NK-92 (cell line): ENCODE measurements around the gene GARIN5A.

Source experiments
- DNase-seq: peaks from one replicate; lab custom pipeline; 2025; ENCODE audit not compliant: unreplicated experiment; lab: John Stamatoyannopoulos, UW

GARIN5A gene

DNA sequence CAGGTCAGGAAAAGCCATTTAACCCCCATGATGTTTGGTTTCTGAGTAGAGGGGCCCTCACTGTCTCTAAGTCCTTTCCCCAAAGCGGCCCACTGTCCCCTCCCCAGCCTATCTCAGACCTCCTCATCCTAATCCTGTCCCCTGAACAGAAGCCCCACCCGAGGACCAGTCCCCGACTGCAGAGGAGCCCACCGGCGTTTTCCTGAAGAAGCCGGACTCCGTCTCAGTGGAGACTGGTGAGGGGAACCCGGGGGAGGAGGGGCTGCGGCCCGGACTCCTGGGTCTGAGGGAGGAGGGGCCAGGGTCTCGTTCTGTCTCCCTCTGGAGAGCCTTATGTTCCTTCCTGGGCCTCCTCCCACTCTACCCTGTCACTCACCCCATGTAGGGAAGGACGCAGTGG is 41.0 kb downstream of the GARIN5A start:
- no peak for DNase-seq

DNA sequence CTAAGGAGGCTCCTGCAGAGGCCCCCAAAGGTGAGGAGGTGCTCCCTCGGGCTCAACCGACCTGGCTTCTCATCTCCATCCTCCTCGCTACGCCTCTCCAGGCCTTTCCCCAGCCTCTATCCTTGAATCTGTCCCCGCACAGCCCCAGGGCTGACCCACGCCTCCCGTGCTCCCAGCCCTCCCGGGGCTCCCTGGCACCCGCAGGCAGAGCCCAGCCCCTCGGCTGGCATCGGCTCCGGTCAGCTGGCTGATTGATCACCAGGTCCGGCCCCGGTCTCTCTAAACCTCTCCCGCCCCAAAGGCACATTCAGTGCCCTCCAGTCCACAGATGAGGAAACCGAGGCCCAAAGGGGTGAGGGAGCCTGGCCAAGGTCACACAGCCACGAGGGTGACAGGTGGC is 41.4 kb downstream of the GARIN5A start:
- no peak for DNase-seq

DNA sequence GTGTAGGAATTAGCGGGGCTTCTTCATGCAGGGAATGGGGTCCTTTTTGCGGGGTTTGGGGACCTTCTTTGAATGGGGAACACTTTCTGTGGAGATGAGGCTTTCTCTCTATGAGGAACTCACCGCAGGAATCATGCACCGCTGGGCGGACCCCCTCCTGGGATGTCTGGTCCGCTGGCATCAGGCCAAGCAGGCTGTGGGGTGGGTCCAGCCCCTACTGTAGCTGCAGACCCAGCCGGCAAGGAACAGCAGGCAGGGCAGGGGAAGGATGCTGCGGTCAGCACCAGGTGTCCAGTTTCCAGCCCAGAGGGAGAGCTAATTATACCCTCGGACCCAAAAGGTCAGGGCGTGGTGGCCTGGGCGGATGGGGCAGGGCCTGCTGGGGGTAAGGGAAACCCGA is 42.1 kb downstream of the GARIN5A start:
- no peak for DNase-seq

DNA sequence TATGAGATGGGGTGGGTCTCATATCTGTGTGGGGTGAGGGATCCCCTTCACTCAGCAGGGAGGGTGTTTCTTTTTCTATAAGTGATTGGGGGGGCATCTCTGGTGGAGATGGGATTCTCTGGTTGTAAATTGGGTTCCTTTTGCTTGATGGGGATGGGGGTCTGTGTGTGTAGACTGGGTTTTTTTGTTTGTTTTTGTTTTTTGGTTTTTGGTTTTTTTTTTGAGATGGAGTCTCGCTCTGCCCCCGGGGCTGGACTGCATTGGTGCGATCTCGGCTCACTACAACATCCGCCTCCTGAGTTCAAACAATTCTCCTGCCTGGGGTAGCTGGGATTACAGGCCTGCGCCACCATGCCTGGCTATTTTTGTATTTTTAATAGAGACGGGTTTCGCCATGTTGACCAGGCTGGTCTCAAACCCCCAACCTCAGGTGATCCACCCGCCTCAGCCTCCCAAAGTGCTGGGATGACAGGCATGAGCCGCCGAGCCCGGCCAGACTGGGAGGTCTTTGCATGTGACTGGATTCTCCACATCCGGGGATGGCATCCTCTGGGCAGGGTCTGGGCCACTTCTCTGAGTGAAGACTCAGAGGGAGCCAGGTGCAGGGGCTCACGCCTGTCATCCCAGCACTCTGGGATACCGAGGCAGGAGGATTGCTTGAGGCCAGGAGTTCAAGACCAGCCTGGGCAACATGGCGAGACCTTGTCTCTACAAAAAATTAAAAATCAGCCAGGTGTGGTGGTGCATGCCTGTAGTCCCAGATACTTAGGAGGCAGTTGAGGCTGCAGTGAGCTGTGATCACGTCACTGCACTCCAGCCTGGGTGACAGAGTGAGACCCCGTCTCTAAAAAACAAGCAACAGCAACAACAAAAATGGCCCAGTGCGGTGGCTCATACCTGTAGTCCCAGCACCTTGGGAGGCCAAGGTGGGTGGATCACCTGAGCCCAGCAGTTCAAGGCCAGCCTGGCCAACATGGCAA is 43.2 kb downstream of the GARIN5A start:
- no peak for DNase-seq

DNA sequence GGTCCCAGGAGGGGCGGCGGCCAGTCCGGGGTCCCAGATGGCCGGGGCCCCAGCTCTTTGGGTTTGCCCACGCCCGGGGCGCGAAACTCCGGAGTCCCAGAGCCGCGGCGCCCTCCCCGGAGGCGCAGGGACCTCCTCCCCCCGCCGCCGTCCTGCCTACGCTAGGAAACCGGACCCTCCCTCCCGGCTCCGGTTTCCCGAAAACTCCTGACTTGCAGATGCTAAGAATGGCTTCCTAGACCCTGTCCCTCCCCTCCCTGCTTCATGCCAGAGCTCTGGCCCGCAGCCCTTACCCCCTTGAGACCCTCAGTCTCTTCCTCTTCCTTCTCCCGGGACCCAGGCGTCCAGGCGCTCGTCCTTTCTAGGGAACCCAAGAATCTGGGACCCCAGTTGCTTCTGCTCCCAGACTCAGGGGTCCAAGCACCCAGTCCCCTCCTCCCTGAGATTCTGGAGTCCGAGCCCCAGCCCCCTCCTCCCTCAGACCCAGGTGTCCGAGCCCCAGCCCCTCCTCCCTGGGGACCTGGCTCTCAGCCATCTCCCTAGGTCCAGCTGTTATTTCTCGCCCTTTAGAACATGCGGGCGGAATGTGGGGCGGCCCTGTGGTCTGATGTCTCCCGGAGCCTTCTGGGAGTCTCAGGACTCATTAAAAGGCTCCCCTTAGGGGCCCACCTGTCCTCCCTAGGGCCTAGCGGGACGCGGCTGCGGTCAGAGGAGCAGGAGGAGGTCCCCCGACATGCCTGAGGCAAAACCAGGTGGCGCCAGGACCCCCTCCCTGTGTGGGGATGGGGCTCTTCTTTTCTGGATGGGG is 44.2 kb downstream of the GARIN5A start, which contains the start of gene MYBPC2:
Gene MYBPC2 (plus strand): TSS at position 672 of the 808 bp plus-strand sequence. CDS start 62 bp downstream, at position 734.
- DNase-seq: no peak

DNA sequence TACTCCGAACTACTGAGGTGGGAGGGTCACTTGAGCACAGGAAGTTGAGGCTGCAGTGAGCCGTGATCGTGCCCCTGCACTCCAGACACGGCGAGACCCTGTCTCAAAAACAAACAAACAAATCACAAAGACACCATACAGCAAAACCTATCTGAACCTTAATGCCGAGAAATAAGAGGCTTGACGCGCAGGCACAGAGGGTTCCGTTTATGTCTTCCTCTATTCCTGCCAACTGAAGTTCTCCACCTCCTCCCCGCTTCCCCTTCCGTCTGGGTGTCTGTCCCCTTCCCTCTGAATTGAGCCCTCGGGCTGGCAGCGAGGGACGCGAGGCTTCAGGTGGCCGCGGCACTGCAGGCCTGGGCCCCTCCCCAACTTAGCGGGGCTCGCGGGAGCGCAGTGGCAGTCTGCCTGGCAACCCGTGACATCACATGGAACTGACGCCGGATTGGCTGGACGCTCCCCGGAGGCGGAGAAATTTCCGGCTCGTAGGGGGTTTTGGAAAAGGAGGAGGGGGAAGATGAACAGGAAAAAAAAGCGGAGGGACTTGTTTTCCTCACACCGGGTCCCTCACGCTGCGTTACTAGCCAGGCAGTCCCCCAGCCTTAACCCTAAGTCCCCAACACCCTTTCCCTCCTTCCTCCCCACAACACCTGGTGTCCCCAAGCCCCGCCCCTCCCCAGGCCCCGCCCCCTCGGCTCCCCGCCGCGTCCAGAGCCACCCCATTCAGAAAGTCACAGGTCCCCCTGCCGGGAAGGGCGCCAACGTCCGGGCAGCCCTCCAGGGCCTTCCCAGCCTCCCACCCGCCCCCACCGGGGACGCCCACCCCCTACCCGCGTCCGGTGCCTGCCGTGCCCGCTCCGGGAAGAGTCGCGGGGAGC is 45.1 kb downstream of the GARIN5A start:
- DNase-seq: no peak

DNA sequence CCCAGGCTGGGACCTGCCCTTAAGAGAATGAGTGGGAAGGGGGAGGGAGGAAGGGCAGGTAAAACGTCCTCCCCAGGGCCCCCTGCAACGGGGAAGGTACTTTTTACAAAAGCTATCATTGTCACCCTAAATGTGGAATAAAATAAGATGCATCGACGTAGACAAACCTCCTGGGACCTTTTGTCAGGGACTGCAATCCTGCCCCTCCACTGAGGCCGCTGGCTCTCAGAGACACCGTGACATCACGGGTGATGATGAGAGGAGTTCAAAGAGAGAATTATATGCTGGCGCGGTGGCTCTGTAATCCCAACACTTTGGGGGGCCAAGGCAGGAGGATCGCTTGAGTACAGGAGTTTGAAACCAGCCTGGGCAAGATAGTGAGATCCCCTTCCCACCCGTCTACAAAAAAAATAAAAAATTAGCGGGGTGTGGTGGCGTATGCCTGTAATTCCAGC is 45.7 kb downstream of the GARIN5A start:
- no peak for DNase-seq

DNA sequence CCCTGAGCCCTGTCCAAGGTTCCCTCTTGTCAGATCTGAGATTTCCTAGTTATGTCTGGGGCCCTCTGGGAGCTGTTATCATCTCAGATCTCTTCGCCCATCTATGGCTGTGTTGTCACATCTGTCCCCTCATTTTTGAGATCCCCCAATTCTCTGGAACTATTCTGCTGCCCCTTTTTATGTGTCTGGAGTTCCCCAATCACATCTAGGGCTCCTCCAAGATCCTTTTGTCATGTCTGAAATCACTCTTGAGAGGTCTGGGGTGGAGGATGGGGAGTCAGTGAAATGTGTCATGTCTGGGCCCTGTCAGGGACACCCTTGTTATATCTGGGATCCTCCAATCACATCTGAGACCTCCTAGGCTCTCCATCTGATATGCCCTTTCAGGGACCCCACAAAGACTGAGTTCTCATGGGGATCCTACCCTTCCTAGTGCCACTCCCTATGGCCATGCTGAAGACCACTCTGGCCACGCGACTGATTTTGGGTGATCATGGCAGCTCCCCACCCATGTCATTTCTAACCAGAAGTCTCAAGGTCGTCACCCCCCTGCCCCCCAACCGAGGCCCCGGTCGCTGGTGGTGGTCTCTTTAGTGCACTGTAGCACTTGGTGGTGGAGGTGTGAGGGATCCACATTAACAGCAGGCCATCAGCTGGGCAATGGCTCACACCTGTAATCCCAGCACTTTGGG is 47.7 kb downstream of the GARIN5A start:
- no peak for DNase-seq

DNA sequence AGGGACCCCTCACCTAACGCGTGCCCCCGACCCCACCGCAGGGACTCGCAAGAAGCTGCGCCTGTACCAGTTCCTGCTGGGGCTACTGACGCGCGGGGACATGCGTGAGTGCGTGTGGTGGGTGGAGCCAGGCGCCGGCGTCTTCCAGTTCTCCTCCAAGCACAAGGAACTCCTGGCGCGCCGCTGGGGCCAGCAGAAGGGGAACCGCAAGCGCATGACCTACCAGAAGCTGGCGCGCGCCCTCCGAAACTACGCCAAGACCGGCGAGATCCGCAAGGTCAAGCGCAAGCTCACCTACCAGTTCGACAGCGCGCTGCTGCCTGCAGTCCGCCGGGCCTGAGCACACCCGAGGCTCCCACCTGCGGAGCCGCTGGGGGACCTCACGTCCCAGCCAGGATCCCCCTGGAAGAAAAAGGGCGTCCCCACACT is 48.6 kb downstream of the GARIN5A start:
- no peak for DNase-seq

DNA sequence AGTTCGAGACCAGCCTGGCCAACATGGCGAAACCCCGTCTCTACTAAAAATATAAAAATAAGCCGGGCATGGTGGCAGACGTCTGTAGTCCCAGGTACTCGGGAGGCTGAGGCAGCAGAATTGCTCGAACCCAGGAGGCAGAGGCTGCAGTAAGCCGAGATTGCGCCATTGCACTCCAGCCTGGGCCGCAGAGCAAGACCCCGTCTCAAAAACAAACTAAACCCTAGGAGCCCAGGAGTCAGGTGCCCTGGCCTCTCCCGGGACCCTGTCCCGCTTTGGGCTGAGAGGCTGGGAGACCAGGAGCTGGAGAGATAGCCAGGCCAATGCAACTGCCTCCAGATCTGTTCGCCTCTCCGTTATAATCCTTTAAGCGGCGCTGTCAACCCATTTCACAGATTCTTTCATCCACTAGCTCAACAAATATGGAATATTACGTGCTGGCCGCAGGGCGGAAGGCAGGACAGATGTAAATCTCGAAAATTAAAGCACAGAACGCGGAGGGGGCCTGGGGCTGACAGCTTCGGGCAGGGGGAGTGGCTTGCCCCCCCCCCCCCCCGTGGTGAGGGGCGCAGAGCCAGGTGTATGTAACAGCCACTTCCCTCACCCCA is 49.2 kb downstream of the GARIN5A start:
- DNase-seq: no peak

DNA sequence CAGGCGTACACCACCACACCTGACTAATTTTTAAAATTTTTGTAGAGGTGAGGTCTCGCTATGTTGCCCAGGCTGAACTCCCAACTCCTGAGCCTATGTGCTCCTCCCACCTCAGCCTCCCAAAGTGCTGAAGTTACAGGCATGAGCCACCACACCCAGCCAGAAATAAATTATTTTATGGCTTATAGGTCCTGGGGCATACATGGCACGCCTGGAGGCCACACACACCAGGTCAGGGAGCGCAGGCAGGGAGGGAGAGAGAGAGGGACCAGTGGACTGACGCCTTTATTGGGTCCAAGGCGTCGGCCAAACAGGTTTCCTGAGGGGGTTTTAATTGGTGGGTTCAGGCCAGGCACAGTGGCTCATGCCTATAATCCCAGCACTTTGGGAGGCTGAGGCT is 51.1 kb downstream of the GARIN5A start:
- DNase-seq: no peak

DNA sequence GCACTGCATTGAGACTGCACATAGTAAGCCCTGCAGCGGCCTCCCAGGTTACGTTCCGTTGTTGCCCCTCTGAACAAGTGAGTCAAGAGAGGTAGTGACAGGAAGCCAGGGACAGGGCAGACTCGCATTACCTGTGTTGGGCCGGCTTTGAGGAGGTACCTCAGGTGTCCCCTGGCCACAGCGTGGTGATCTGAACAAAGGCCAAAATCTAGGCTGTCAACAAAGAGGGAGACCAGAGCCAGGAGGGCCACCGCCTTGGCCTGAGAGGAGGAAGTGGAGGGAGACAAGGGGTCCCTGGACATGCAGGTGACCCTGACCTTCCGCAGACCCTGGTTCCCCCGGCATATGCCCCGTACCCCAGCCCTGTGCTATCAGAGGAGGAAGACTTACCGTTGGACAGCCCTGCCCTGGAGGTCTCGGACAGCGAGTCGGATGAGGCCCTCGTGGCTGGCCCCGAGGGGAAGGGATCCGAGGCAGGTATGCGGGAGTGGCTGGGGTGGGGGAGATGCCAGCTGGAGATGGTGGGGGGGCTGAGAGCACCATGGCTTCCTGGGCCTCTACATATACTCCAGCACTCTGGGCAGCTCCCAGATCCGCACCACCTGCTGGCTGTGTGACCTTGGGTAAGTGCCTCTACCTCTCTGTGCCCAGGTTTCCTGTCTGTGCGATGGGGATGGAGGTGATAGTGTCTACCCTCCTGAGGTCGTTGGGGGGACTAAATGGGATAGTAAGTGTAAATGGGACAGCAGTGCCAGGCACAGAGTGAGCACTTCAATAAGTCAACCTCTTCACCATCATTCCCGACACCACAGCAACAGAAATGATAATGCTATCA is 53.2 kb downstream of the GARIN5A start:
- no peak for DNase-seq

DNA sequence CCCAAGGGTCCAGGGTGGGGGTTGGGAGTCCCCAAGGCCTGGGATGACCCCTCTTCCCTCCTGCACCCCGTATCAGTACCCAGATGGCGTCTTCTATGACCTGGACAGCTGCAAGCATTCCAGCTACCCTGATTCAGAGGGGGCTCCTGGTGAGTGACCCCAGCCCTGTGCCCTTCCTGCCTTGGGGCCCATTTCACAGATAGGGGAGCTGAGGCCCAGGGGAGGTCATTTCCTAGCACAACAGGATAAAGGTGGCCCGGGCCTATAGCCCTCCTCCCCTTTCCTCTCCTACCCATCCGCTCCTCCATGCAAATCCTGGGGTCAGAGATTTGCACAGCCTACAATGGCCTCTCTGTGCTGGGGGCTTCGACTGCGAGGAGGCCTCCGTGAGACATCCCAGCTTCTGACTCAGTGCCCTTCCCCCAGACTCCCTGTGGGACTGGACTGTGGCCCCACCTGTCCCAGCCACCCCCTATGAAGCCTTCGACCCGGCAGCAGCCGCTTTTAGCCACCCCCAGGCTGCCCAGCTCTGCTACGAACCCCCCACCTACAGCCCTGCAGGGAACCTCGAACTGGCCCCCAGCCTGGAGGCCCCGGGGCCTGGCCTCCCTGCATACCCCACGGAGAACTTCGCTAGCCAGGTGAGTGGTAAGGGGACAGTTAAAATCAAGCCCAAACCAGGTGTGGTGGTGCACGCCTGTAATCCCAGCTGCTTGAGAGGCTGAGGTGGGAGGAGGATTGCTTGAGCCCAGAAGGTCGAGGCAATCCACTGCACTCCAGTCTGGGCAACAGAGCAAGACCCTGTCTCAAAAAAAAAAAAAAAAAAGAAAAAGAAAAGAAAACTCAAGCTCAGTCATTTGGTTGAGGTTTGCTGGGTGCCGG is 54.0 kb downstream of the GARIN5A start:
- DNase-seq: no peak

DNA sequence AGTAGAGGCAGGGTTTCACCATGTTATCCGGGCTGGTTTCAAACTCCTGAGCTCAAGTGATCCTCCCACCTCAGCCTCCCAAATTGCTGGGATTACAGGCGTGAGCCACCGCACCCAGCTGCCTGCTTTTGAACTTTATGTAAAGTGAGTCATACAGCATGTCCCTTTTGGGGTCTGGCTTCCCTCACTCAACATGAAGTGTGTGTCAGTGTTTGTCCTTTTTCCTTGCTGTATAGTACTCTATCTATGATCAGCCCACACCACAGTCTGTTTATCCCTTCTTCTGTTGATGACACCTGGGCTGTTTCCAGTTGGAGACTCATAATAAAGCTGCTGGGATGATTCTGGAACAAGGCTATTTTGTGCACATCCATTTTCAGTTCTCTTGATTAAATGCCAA is 55.8 kb downstream of the GARIN5A start:
- DNase-seq: no peak

DNA sequence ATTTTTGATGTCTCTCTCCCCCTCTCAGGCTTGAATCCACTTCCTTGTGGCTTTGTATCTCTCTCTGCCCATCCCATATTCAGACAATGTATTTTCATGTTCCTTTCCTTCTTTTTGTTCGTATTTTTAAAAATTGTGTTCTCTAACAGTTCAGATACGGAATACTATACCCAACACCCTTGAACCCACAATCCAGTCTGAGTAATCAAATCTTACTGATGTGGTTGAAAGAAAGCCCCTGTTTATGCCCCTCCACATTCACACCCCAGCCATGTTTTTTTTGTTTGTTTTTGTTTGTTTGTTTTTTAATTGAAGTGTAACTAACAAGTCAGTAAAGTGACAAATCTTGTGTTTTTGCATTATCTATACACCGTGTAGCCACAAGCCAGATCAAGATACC is 56.5 kb downstream of the GARIN5A start:
- DNase-seq: no peak

DNA sequence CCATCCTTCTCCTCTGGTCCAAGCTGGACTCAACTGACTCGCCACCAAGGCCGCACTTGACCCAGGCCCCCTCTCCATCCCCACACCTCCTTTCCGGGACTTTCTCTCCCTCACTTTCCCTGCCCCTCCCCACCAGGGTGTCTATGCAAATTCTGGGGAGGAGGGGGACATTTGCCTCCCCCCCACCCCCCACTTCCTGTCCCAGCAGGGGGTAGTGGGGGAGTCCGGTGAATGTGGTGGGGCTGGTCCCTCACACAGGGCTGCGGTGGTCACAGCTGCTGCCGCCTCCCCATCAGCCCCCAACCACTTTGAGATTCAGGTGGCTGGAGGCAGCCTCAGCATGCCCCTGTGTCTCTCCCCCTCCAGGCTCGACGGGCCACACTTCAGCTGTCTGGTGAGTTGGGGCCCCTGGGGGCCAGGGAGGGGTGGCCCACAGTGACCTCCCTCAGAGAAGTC is 57.0 kb downstream of the GARIN5A start:
- DNase-seq: no peak

DNA sequence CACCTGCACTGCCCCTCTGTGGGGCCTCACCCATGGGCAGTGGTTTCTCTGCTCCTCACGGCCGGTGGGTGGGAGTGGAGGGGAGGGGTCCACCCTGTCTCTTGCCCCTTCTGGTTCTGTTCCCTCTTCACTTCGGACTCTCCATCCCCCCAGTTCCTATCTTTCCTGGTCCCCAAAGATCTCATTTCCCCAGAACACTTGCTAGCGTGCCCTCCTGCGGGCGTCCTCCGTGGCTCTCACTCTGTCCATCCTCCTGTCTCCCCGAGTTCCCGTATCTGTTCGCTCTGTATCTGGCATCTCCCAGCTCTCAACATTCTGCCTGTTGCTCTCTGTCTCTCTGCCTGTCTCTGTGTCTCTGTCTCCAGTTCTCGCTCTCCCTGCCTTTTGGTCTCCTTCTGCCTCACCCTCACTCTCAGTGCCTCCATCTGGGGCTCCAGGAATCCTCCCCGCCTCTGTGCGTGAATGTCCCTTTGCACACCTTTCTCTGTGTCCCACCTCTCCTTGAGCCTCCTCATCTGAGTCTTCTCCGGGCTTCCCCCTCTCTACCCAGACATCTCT is 57.5 kb downstream of the GARIN5A start:
- no peak for DNase-seq
